H1 (cell line): ENCODE results near the gene RBFOX1. TPM values are rescaled to one million over a fixed set of nuclear protein-coding genes. Genes with fewer than 3 reads are reported as not detected.

Experiments
- CTCF ChIA-PET: fragments of 300-600 bp; sonication (Branson Sonifier 250); formaldehyde crosslinking; loops from one replicate; lab custom pipeline; 2021; ENCODE audit not compliant: partially characterized antibody; lab: Charles Lee
- POLR2A ChIA-PET: fragments of 300-600 bp; sonication (Branson Sonifier 250); formaldehyde crosslinking; loops from one replicate; lab custom pipeline; 2021; ENCODE audit warnings: inconsistent platforms; ENCODE audit not compliant: partially characterized antibody; lab: Charles Lee
- DNase-seq, 2 experiments: peaks; one replicate each; pipeline versions ENCODE4 v3.0.0 to v3.0.0-alpha.2; 2010 to 2022; ENCODE audit warnings: low spot score in 2 of 2, low read depth in 1 of 2, mixed read lengths in 1 of 2
- FAIRE-seq: peaks from 2 replicates; lab custom pipeline; 2011; peaks lifted over from hg19 to GRCh38; lab: Jason Lieb, UNC
- H2AFZ ChIP-seq: 2 replicates; pipeline ENCODE4 v1.8.1; 2012; ENCODE audit warnings: low read length, inconsistent platforms
- H2AK5ac ChIP-seq: 2 replicates; pipeline ENCODE4 v1.6.1; 2013; ENCODE audit warnings: low read depth, low read length
- H2BK120ac ChIP-seq: replicated peaks from 2 replicates; pipeline ENCODE3; 2013; ENCODE audit warnings: low read depth, low read length, inconsistent platforms
- H2BK12ac ChIP-seq: 2 replicates; pipeline ENCODE4 v1.6.1; 2013; ENCODE audit warnings: low read depth, low read length
- H2BK15ac ChIP-seq: 2 replicates; pipeline ENCODE4 v1.6.1; 2013; ENCODE audit warnings: low read length
- H2BK20ac ChIP-seq: 2 replicates; pipeline ENCODE4 v1.6.1; 2013; ENCODE audit warnings: low read length
- H2BK5ac ChIP-seq: 2 replicates; pipeline ENCODE4 v1.6.1; 2013; ENCODE audit warnings: low read depth, low read length
- H3K14ac ChIP-seq: 2 replicates; pipeline ENCODE4 v1.6.1; 2013; ENCODE audit warnings: inconsistent platforms; ENCODE audit not compliant: insufficient read length
- H3K18ac ChIP-seq: 2 replicates; pipeline ENCODE4 v1.6.1; 2013; ENCODE audit warnings: low read length; ENCODE audit errors: extremely low read depth
- H3K23ac ChIP-seq: 2 replicates; pipeline ENCODE4 v1.6.1; 2013; ENCODE audit warnings: inconsistent platforms; ENCODE audit not compliant: insufficient read length
- H3K23me2 ChIP-seq: 2 replicates; pipeline ENCODE4 v1.6.1; 2013; ENCODE audit warnings: low read depth, low read length
- H3K27ac ChIP-seq: 2 replicates; pipeline ENCODE4 v1.6.1; 2011; ENCODE audit warnings: low read depth, low read length, inconsistent platforms
- H3K27me3 ChIP-seq, 4 experiments: replicated peaks in 1 of 4; 1 replicate in 1 of 4; 2 replicates in 3 of 4; pipeline versions ENCODE4 v1.6.1 to v1.8.1; 2011 to 2013; ENCODE audit warnings: low read length in 3 of 4, mild to moderate bottlenecking in 3 of 4, inconsistent platforms in 2 of 4, mixed read lengths in 2 of 4, moderate library complexity in 1 of 4; ENCODE audit not compliant: control insufficient read depth in 3 of 4, insufficient read depth in 3 of 4; ENCODE audit errors: extremely low read depth in 1 of 4
- H3K36me3 ChIP-seq, 4 experiments: 2 replicates each; pipeline versions ENCODE4 v1.6.1 to v1.8.1; 2011 to 2013; ENCODE audit warnings: mild to moderate bottlenecking in 4 of 4, low read length in 3 of 4, moderate library complexity in 2 of 4, control low read depth in 1 of 4, inconsistent platforms in 1 of 4; ENCODE audit not compliant: insufficient read depth in 4 of 4, control insufficient read depth in 2 of 4
- H3K4ac ChIP-seq: replicated peaks from 2 replicates; pipeline ENCODE3; 2013; ENCODE audit warnings: low read length, low read depth, mixed read lengths, inconsistent platforms; ENCODE audit not compliant: insufficient read length
- H3K4me1 ChIP-seq, 4 experiments: replicated peaks in 1 of 4; 1 replicate in 1 of 4; 2 replicates in 3 of 4; pipeline versions ENCODE4 v1.6.1 to v1.8.1; 2011 to 2013; ENCODE audit warnings: low read length in 3 of 4, inconsistent platforms in 2 of 4, mixed read lengths in 1 of 4; ENCODE audit not compliant: insufficient read depth in 4 of 4, control insufficient read depth in 3 of 4
- H3K4me2 ChIP-seq, 2 experiments: 2 replicates each; pipeline versions ENCODE4 v1.6.1 to v1.8.1; 2011 to 2013; ENCODE audit warnings: low read depth in 2 of 2, low read length in 2 of 2, control low read depth in 1 of 2, inconsistent platforms in 1 of 2, mild to moderate bottlenecking in 1 of 2; ENCODE audit not compliant: insufficient read depth in 1 of 2
- H3K4me3 ChIP-seq, 4 experiments: fragments of 200-600, 300-600 bp in 1 of 4; sonication (generic), shearing (Covaris generic), sonication (Bioruptor Twin) in 1 of 4; 2 replicates each; pipeline versions ENCODE4 v1.5.1 to v1.8.1; 2011 to 2016; ENCODE audit warnings: low read length in 4 of 4, low read depth in 3 of 4, control low read depth in 2 of 4, inconsistent platforms in 2 of 4, mild to moderate bottlenecking in 2 of 4, mixed read lengths in 1 of 4, moderate library complexity in 1 of 4; ENCODE audit not compliant: insufficient read depth in 2 of 4; ENCODE audit errors: extremely low read depth in 1 of 4
- H3K56ac ChIP-seq: replicated peaks from 2 replicates; pipeline ENCODE3; 2013; ENCODE audit warnings: low read depth, mild to moderate bottlenecking, mixed read lengths, low read length, inconsistent platforms; ENCODE audit not compliant: insufficient read length
- H3K79me1 ChIP-seq: 2 replicates; pipeline ENCODE4 v1.6.1; 2013; ENCODE audit warnings: low read depth, low read length, control low read depth
- H3K79me2 ChIP-seq, 2 experiments: 2 replicates each; pipeline versions ENCODE4 v1.6.1 to v1.8.1; 2012 to 2013; ENCODE audit warnings: low read length in 2 of 2, mild to moderate bottlenecking in 2 of 2, inconsistent platforms in 1 of 2; ENCODE audit not compliant: insufficient read depth in 2 of 2, control insufficient read depth in 1 of 2
- H3K9ac ChIP-seq, 4 experiments: replicated peaks in 1 of 4; 1 replicate in 1 of 4; 2 replicates in 3 of 4; pipeline versions ENCODE4 v1.6.1 to v1.8.1; 2011 to 2013; ENCODE audit warnings: low read depth in 3 of 4, low read length in 3 of 4, control low read depth in 2 of 4, mild to moderate bottlenecking in 2 of 4, moderate library complexity in 2 of 4, inconsistent platforms in 1 of 4; ENCODE audit errors: extremely low read depth in 1 of 4
- H3K9me3 ChIP-seq, 2 experiments: 2 replicates each; pipeline versions ENCODE4 v1.6.1 to v1.8.1; 2012 to 2013; ENCODE audit warnings: mild to moderate bottlenecking in 2 of 2, moderate library complexity in 2 of 2, control low read depth in 1 of 2, inconsistent platforms in 1 of 2, low read depth in 1 of 2, low read length in 1 of 2, mixed read lengths in 1 of 2; ENCODE audit not compliant: insufficient read depth in 2 of 2
- H4K20me1 ChIP-seq, 2 experiments: replicated peaks in 1 of 2; 2 replicates each; pipeline versions ENCODE3 to v1.8.1; 2011 to 2013; ENCODE audit warnings: inconsistent platforms in 2 of 2, low read length in 2 of 2, mild to moderate bottlenecking in 1 of 2; ENCODE audit not compliant: insufficient read depth in 2 of 2, control insufficient read depth in 1 of 2
- H4K5ac ChIP-seq: 2 replicates; pipeline ENCODE4 v1.6.1; 2013; ENCODE audit warnings: low read length, low read depth, mixed read lengths, inconsistent platforms; ENCODE audit not compliant: insufficient read length
- H4K8ac ChIP-seq: 2 replicates; pipeline ENCODE4 v1.8.0; 2013; ENCODE audit warnings: mild to moderate bottlenecking, moderate library complexity, low read length, inconsistent platforms; ENCODE audit not compliant: insufficient read depth; ENCODE audit errors: extremely low read depth
- H4K91ac ChIP-seq: replicated peaks from 2 replicates; pipeline ENCODE3; 2013; ENCODE audit warnings: low read length, mixed read lengths, inconsistent platforms; ENCODE audit not compliant: insufficient read length
- POLR2AphosphoS5 ChIP-seq: IDR thresholded peaks from 2 replicates; pipeline ENCODE4 v1.6.1; 2011; ENCODE audit warnings: low read depth, low read length
- RFX5 ChIP-seq: IDR thresholded peaks from 2 replicates; pipeline ENCODE4 v1.6.1; 2011; ENCODE audit warnings: low read depth, low read length, improper control_type of control experiment, borderline replicate concordance
- TCF12 ChIP-seq: IDR thresholded peaks from 2 replicates; pipeline ENCODE4 v1.6.1; 2011; ENCODE audit warnings: low read depth, mild to moderate bottlenecking, low read length
- WGBS, 2 experiments: shearing (Covaris generic) in 1 of 2; methylation state at CpG; one replicate each; pipeline versions ENCODE4 v1.1.6 to v1.1.7; 2013 to 2015; ENCODE audit warnings: low lambda C conversion rate in 2 of 2, mixed read lengths in 2 of 2, inconsistent platforms in 1 of 2, low coverage in 1 of 2, missing lambda C conversion rate in 1 of 2; ENCODE audit not compliant: insufficient replicate concordance in 2 of 2, insufficient coverage in 1 of 2, insufficient read length in 1 of 2; ENCODE audit errors: extremely low coverage in 1 of 2, missing lambda C conversion rate in 1 of 2; 5-methylcytosine and 5-hydroxymethylcytosine counted together
- polyA plus RNA-seq, 7 experiments: library from polyadenylated mRNA; depleted of rRNA in 3 of 7; stranded (reverse) in 5 of 7; unstranded in 2 of 7; fragments of >200 nt in 5 of 7; fragments of 200-250 nt in 2 of 7; gene quantifications; 1 replicate in 5 of 7; 2 replicates in 1 of 7; 4 replicates in 1 of 7; pipeline versions ENCODE4 v1.2.1 to v1.2.3, GENCODE V29; 2011 to 2013; ENCODE audit warnings: missing spikeins in 2 of 7, mixed read lengths in 2 of 7
- total RNA-seq: library from RNA; stranded (reverse); fragmentation: NEBNext Ultra II Directional; extraction: Animal tissue kit (Norgen Biotek cat#: 25700); gene quantifications from 2 replicates; pipeline ENCODE4 v1.2.1, GENCODE V29; 2021

The RBFOX1 gene
- total and polyA plus RNA-seq, 2 of the 8 experiments (the other 6 are each of a cell fraction or from before 2014, with no cell fraction given): 1.7 to 2.8 TPM

DNA sequence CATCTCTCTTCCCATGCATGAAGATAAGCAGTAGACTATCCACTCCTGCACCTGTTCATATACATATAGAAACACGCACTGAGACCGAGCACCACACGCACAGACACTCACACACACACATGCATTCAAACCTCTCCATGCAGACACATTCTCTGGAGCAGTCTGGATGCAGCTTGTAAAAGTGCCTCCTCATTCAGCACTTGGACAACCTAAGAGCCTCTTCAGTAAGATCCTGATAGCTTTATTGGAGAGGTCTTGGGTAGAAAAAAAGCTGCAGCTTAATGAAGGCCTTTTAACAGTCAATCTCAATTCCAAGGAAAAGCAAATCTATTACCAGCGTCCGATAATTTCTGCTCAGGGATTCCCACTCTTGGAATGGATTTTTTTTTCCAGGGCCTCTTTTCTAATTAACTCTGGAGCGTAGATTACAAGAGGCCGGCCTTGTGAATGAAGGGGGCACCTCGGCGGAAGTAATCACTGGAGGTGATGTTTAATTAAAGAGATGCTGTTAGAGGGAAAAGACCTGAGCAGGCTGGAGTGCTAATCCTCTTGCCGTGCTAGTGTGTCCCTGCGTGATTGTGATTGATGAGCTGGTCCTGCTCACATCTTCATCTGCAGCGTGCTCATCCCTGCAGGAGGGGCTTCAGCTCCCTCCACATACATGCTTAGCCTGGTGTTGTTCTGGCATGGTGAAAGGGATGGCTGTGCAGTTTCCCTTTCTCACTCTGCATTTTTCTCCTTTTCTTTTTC, 155.1 kb downstream of the RBFOX1 start:
- Histone ChIP-seq H3K14ac (no peak overlapping the region), H2AK5ac (no peak overlapping the region), H3K27me3 (no peaks in the 10 kb centered on the region), H2BK120ac (no peak overlapping the region), H2BK5ac (no peak overlapping the region), H4K5ac (no peak overlapping the region), H2BK12ac (no peak overlapping the region), H2BK15ac (no peak overlapping the region), H3K23me2 (no peaks in the 10 kb centered on the region; the same call in 1 of the 2 replicates), H3K18ac (no peak overlapping the region), H3K4me2 (no peak overlapping the region), H3K36me3 (no peaks in the 10 kb centered on the region), H4K20me1 (no peaks in the 10 kb centered on the region), H3K23ac (no peak overlapping the region), H3K4me3 (no peak overlapping the region), H3K79me2 (no peaks in the 10 kb centered on the region), H3K56ac (no peak overlapping the region), H3K4me1 (no peaks in the 10 kb centered on the region), H3K27ac (no peak overlapping the region), H3K79me1 (no peaks in the 10 kb centered on the region), H3K9me3 (no peaks in the 10 kb centered on the region), H2BK20ac (no peak overlapping the region), H2AFZ (no peak overlapping the region), H3K4ac (no peak overlapping the region), H4K91ac (no peak overlapping the region), H3K9ac (no peak overlapping the region), H4K8ac (no peak overlapping the region)
- TF ChIP-seq TCF12 (no peak), POLR2AphosphoS5 (no peak), RFX5 (no peak)
- FAIRE-seq: no peak
- ChIA-PET CTCF (interaction anchor here (1.2 kb wide), 1 partner anchor 803 kb away, joined by 3 read pairs; no protein-coding TSS in a partner anchor), POLR2A (no interaction called here)
- DNase-seq: no peak
- WGBS, 2 experiments: 93% methylated on average over 12 of the region's 12 CpGs; no CpG with 5 or more reads in 1 of the 2 experiments
